Caco-2 (cell line): ENCODE results near the gene DEFB124. TPM values are rescaled to one million over a fixed set of nuclear protein-coding genes. Genes with fewer than 3 reads are reported as not detected.

Experiments
- BruUV-seq: library from RNA; stranded (reverse); fragments of 400-500 nt; replicated peaks from 2 replicates; lab custom pipeline; 2021; lab: Mats Ljungman, UMichigan
- CTCF ChIA-PET: fragments of 300-600 bp; sonication (Branson Sonifier 250); formaldehyde crosslinking; loops from one replicate; lab custom pipeline; 2022; ENCODE audit warnings: antibody characterized with exemption; lab: Charles Lee
- POLR2A ChIA-PET: fragments of 300-600 bp; sonication (Branson Sonifier 250); formaldehyde crosslinking; loops from one replicate; lab custom pipeline; 2022; ENCODE audit warnings: antibody characterized with exemption; lab: Charles Lee
- DNase-seq, 2 experiments: peaks; one replicate each; pipeline versions ENCODE4 v3.0.0 to v3.0.0-alpha.2; 2020 to 2022
- H3K27me3 ChIP-seq: replicated peaks from 2 replicates; pipeline ENCODE4 v1.6.0; 2011; ENCODE audit warnings: low read length; ENCODE audit not compliant: control insufficient read depth, insufficient read depth
- H3K36me3 ChIP-seq: 2 replicates; pipeline ENCODE4 v1.5.1; 2011; ENCODE audit warnings: low read length; ENCODE audit not compliant: control insufficient read depth, insufficient read depth
- H3K4me1 ChIP-seq: fragments of 250-450 bp; sonication (Bioruptor Pico); 2 replicates; pipeline ENCODE4 v1.5.1; 2020; ENCODE audit warnings: mild to moderate bottlenecking
- H3K4me3 ChIP-seq: 2 replicates; pipeline ENCODE4 v1.5.1; 2011; ENCODE audit warnings: low read depth, mild to moderate bottlenecking, control low read depth, low read length
- H3K9me3 ChIP-seq: fragments of 250-450 bp; sonication (Bioruptor Pico); 2 replicates; pipeline ENCODE4 v1.5.1; 2020; ENCODE audit warnings: mild to moderate bottlenecking, moderate library complexity
- H3K27ac Mint-ChIP-seq: one replicate; pipeline ENCODE4 v1.8.0; 2022; ENCODE audit warnings: mixed read lengths; ENCODE audit not compliant: unreplicated experiment
- H3K27me3 Mint-ChIP-seq: one replicate; pipeline ENCODE4 v1.8.0; 2022; ENCODE audit warnings: mixed read lengths; ENCODE audit not compliant: insufficient read depth, unreplicated experiment
- H3K36me3 Mint-ChIP-seq: one replicate; pipeline ENCODE4 v1.8.0; 2022; ENCODE audit warnings: mild to moderate bottlenecking, mixed read lengths; ENCODE audit not compliant: insufficient read depth, unreplicated experiment
- H3K4me1 Mint-ChIP-seq: one replicate; pipeline ENCODE4 v1.8.0; 2022; ENCODE audit warnings: low read depth, mixed read lengths; ENCODE audit not compliant: unreplicated experiment
- H3K4me3 Mint-ChIP-seq: one replicate; pipeline ENCODE4 v1.8.0; 2022; ENCODE audit warnings: mild to moderate bottlenecking, moderate library complexity, mixed read lengths; ENCODE audit not compliant: unreplicated experiment
- H3K9me3 Mint-ChIP-seq: one replicate; pipeline ENCODE4 v1.8.0; 2022; ENCODE audit warnings: mixed read lengths; ENCODE audit not compliant: unreplicated experiment
- intact Hi-C: fragments of 100-400 bp; cut with micrococcal nuclease; formaldehyde crosslinking; loops from one replicate; pipeline ENCODE4 v1.10.0; 2022; ENCODE audit not compliant: unreplicated experiment
- total RNA-seq: library from RNA; stranded (reverse); gene quantifications from 2 replicates; pipeline ENCODE4 v1.2.3, GENCODE V29; 2022
- TF ChIP-seq, protein P1 (sequence below), 2 experiments: fragments of 200-600 bp in 1 of 2; IDR thresholded peaks; 1 replicate in 1 of 2; 2 replicates in 1 of 2; pipeline versions ENCODE4 v1.5.1 to v1.8.0; 2011 to 2022; ENCODE audit warnings: antibody characterized with exemption in 1 of 2, control low read depth in 1 of 2, inconsistent platforms in 1 of 2, low read depth in 1 of 2, low read length in 1 of 2, mild to moderate bottlenecking in 1 of 2, moderate library complexity in 1 of 2; ENCODE audit not compliant: insufficient read depth in 1 of 2, severe bottlenecking in 1 of 2, unreplicated experiment in 1 of 2

The DEFB124 gene
- total RNA-seq, 1 experiment from 2014 or later = not detected

DNA sequence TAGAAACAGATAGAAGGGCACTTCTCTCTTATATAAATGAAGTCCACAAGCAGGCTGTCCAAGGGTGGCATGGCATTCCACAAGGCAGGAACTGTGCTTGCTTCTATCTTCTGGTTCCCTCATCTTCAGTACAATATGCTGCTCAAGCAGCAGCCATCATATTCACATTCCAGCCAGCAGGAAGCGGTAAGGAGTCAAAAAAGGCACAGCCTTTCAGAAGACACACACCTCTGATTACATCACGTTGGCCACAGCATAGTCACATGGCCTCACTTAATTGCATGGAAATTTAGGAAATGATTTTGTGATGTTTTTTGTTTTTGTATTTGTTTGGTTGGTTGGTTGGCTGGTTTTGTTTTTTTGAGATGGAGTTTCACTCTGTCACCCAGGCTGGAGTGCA lies 19.2 kb upstream of the DEFB124 start:
- Mint-ChIP-seq H3K27ac (no peak overlapping the region), H3K36me3 (no peaks in the 10 kb centered on the region), H3K4me1 (no peaks in the 10 kb centered on the region), H3K27me3 (peaks cover 17% of the 10 kb centered on the region), H3K4me3 (no peak overlapping the region), H3K9me3 (no peaks in the 10 kb centered on the region)
- Histone ChIP-seq H3K9me3 (no peaks in the 10 kb centered on the region), H3K4me3 (no peak overlapping the region), H3K36me3 (no peaks in the 10 kb centered on the region), H3K4me1 (no peaks in the 10 kb centered on the region), H3K27me3 (no peaks in the 10 kb centered on the region; the same call in 1 of the 2 replicates)
- TF ChIP-seq, protein P1, sequence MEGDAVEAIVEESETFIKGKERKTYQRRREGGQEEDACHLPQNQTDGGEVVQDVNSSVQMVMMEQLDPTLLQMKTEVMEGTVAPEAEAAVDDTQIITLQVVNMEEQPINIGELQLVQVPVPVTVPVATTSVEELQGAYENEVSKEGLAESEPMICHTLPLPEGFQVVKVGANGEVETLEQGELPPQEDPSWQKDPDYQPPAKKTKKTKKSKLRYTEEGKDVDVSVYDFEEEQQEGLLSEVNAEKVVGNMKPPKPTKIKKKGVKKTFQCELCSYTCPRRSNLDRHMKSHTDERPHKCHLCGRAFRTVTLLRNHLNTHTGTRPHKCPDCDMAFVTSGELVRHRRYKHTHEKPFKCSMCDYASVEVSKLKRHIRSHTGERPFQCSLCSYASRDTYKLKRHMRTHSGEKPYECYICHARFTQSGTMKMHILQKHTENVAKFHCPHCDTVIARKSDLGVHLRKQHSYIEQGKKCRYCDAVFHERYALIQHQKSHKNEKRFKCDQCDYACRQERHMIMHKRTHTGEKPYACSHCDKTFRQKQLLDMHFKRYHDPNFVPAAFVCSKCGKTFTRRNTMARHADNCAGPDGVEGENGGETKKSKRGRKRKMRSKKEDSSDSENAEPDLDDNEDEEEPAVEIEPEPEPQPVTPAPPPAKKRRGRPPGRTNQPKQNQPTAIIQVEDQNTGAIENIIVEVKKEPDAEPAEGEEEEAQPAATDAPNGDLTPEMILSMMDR (IDR thresholded peaks at IDR 0.05; ENCODE audit: insufficient read depth in 1 of 2, low read depth in 1 of 2, low read length in 1 of 2, severe bottlenecking in 1 of 2, unreplicated experiment in 1 of 2) = peak; percentile 61 to 69
- intact Hi-C loops = no loop called here
- BruUV-seq = no TSS peak
- DNase-seq = peak; percentile 84 to 86
- ChIA-PET CTCF (no interaction called here), POLR2A (no interaction called here)

DNA sequence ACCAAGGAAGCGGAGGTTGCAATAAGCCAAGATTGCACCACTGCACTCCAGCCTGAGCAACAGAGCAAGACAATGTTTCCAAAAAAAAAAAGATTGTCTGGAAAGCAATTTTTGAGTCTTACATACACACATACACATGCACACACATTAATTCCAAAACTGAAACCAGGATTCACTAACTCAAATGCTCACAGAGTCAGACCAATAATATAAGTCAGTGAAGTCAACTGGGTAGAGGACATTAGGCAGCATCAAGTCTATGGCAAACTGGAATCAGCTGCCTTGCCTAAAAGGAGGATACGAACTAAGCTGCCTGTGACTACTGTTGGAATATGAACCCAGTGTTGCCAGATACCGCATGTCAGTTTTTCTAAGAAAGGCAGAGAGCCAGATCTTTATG lies 15.8 kb upstream of the DEFB124 start:
- CTCF ChIA-PET = interaction anchor here (1.7 kb wide), 1 partner anchor 12 kb away, joined by 5 read pairs; no protein-coding TSS in a partner anchor
- no peaks in the 10 kb centered on the region for H3K9me3 Mint-ChIP-seq
- POLR2A ChIA-PET = no interaction called here
- no peaks in the 10 kb centered on the region for H3K4me1 Mint-ChIP-seq
- no peaks in the 10 kb centered on the region for H3K36me3 Mint-ChIP-seq
- H3K27ac Mint-ChIP-seq = no peak overlapping the region
- peaks cover 19% of the 10 kb centered on the region for H3K27me3 Mint-ChIP-seq
- no peaks in the 10 kb centered on the region for H3K9me3 ChIP-seq
- no peaks in the 10 kb centered on the region for H3K36me3 ChIP-seq
- no TSS peak for BruUV-seq
- no peak overlapping the region for H3K4me3 Mint-ChIP-seq
- H3K4me3 ChIP-seq = no peak overlapping the region
- intact Hi-C loops = no loop called here
- H3K4me1 ChIP-seq = no peaks in the 10 kb centered on the region
- TF ChIP-seq, protein P1 (IDR thresholded peaks at IDR 0.05; ENCODE audit: insufficient read depth in 1 of 2, low read depth in 1 of 2, low read length in 1 of 2, severe bottlenecking in 1 of 2, unreplicated experiment in 1 of 2) = no peak
- H3K27me3 ChIP-seq = no peaks in the 10 kb centered on the region
- no peak for DNase-seq

- Mint-ChIP-seq H3K27ac (no peak overlapping the region), H3K36me3 (no peaks in the 10 kb centered on the region), H3K27me3 (peaks cover 19% of the 10 kb centered on the region), H3K4me1 (no peaks in the 10 kb centered on the region), H3K9me3 (no peaks in the 10 kb centered on the region), H3K4me3 (no peak overlapping the region)
- intact Hi-C loops = no loop called here
- Histone ChIP-seq H3K36me3 (no peaks in the 10 kb centered on the region), H3K4me1 (no peaks in the 10 kb centered on the region), H3K4me3 (no peak overlapping the region), H3K27me3 (no peaks in the 10 kb centered on the region), H3K9me3 (no peaks in the 10 kb centered on the region)
- ChIA-PET POLR2A (interaction anchor here (0.7 kb wide), 1 partner anchor 12 kb away, joined by 5 read pairs; no protein-coding TSS in a partner anchor), CTCF (interaction anchor here (0.7 to 1.1 kb wide), 2 partner anchors 14 to 29 kb away, joined by 5 to 7 read pairs; no protein-coding TSS in a partner anchor)
- DNase-seq = no peak
- BruUV-seq = no TSS peak
- TF ChIP-seq, protein P1 (IDR thresholded peaks at IDR 0.05; ENCODE audit: insufficient read depth in 1 of 2, low read depth in 1 of 2, low read length in 1 of 2, severe bottlenecking in 1 of 2, unreplicated experiment in 1 of 2) = no peak
Measured at GRCh38 chr20:31489152-31489551, 14.2 kb upstream of the DEFB124 start.
